ENCODE measurements around the gene BACE2.

DNA sequence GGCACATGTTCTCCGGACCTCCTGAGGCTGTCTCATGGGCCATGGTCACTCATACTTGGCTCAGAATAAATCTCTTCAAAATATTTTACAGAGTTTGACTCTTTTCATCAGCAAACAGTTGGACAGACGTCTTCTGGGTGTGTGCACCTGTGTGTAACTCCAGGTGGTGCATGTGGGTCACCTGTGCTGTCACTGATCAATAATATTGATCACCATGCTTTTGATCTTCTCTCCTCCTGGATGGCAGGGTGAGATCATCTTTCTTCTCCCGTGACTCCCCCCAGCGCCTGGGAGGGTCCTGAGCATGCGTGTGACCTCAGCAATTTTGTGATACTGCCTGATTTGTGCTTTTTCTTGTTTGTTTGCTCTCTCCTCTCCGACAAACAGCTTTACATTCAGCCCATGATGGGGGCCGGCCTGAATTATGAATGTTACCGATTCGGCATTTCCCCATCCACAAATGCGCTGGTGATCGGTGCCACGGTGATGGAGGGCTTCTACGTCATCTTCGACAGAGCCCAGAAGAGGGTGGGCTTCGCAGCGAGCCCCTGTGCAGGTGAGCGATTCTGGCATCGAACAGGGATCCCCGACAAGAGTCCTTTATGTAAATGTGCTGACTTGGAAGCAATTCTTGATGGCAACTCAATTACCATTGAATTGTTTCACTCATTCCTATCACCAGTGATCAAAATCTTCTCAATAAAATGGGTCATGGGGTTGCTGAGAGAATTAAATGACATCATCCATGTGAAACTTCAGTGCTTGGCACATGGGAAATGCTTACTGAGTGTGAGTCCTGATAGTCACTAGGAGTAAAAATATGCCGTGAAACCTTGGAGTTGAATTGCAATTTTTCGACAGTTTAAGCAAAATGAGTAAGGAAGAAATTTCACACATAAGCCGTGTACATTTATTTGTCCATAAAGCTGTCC lies 89.1 kb downstream of the BACE2 start:
- TF ChIP-seq, protein P1, sequence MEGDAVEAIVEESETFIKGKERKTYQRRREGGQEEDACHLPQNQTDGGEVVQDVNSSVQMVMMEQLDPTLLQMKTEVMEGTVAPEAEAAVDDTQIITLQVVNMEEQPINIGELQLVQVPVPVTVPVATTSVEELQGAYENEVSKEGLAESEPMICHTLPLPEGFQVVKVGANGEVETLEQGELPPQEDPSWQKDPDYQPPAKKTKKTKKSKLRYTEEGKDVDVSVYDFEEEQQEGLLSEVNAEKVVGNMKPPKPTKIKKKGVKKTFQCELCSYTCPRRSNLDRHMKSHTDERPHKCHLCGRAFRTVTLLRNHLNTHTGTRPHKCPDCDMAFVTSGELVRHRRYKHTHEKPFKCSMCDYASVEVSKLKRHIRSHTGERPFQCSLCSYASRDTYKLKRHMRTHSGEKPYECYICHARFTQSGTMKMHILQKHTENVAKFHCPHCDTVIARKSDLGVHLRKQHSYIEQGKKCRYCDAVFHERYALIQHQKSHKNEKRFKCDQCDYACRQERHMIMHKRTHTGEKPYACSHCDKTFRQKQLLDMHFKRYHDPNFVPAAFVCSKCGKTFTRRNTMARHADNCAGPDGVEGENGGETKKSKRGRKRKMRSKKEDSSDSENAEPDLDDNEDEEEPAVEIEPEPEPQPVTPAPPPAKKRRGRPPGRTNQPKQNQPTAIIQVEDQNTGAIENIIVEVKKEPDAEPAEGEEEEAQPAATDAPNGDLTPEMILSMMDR (IDR thresholded peaks at IDR 0.05), result no peak
- no peak for TF ChIP-seq EZH2 (IDR thresholded peaks at IDR 0.05; ENCODE audit: borderline replicate concordance, insufficient read depth, low read depth, low read length, poor library complexity, severe bottlenecking)
